ENCODE data around the gene IQSEC2.

Gene IQSEC2

DNA sequence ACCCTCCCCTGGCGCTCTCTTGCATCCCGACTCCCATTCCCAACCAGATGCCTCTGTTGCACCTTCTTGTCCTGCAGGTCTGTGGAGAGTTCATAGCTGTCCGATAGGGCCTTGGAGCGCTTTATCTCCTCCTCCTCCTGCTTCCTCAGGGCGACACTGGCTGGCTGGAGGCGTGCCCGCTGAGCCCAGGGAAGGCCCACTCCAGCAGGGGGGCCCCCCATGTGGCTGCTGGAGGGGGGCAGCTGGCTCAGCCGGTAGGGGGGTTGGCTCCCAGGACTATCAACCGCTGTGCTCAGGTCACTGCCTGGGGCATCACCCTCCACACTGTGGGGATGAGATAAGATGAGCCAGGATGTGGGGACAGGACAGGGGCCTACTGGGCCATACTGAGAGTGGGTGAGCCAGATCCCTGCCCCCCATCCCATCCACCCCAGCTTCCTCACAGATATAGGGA is 25.6 kb downstream of the IQSEC2 start:
- TF ChIP-seq, protein P1, sequence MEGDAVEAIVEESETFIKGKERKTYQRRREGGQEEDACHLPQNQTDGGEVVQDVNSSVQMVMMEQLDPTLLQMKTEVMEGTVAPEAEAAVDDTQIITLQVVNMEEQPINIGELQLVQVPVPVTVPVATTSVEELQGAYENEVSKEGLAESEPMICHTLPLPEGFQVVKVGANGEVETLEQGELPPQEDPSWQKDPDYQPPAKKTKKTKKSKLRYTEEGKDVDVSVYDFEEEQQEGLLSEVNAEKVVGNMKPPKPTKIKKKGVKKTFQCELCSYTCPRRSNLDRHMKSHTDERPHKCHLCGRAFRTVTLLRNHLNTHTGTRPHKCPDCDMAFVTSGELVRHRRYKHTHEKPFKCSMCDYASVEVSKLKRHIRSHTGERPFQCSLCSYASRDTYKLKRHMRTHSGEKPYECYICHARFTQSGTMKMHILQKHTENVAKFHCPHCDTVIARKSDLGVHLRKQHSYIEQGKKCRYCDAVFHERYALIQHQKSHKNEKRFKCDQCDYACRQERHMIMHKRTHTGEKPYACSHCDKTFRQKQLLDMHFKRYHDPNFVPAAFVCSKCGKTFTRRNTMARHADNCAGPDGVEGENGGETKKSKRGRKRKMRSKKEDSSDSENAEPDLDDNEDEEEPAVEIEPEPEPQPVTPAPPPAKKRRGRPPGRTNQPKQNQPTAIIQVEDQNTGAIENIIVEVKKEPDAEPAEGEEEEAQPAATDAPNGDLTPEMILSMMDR (IDR thresholded peaks at IDR 0.05) = no peak

DNA sequence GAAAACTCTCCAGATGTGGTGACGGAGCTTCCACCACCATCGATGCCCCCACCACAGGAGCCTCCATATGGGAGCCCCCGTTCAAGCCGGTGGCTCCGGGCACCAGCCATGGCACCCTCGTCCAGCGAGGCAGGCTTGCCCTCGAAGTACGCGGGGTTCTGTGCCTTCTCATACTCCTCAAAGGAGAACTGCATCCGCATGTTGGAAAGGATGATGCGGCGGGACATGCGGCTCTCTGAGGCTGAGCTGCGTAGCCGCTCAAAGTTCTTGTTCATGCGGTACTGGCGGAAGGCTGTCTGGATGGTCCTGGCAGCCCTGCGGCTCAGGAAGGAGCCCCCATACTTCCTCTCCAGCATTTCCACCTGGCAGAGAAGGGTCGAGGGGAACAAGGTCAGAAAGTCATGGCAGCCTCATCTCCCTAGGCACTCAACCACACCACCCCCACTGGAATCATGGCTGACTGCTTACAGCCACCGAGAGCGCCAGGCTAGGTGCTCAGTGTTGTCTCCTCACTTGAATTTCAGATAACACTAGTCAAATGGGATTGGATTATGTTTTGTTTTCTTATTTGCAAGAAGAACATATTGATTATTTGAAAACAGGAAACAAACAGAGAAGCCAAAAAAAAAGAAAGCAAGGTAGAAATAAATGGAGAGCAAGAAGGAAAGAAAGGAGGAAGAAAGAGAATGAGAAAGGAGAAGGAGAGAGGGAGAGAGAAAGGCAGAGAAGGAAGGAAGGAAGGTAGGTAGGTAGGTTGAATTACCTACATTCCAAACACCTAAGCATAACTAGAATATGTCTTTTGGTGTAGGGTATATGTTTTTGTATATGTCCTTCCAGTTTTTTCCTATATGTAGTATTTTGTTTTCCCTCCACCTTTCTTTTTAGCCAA is 26.6 kb downstream of the IQSEC2 start:
- TF ChIP-seq, protein P1 (IDR thresholded peaks at IDR 0.05) = no peak

DNA sequence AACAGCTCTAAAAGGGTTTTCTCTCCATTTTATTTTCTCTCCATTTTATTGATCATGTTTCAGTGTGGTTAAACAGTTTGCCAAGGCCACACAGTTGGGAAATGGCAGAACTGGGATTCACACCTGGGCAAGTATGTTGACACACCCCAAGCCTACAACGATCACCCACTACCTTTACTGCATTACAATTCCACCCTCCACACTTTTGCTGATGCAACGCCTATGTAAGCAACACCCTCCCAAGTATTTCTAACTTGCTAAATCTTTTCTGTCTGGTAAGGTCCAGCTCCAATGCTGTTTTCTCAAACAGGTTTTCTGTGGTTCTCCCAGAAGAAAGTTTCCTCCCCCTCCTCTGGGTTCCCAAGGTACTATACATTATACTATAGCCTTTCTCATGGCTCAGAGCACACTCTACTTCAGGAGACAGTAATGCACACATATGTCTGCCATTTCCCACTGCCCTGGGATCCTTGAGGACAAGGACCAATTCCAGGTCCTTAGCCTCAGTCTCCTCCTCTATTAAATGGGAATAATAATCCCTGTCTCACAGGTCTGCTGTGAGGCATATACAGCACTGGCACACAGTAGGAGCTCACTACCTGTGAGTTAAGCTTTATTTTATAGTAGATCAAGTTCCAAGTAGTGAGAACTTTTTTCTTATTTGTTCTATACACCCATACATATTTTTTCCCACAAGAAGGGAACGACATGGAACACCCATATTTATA is 27.9 kb downstream of the IQSEC2 start:
- TF ChIP-seq, protein P1 (IDR thresholded peaks at IDR 0.05) = no peak

DNA sequence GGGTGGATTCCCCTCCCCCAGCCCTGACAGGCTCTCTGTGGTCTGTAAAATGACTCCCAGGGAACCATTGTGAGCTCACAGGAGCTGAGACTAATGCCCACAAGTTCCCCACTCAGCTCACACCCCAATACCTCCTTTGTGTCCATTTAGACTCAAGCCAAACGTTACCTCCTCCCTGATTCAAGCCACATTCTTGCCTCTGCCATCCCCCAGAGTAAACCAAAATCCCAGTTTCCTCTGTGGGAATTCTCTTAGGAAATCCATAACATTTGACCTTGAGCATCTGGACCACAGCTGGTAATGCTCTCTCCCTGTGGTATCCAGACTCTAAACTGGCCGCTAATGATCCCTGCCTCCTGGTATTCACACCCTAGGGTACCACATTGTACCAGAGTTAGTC is 30.1 kb downstream of the IQSEC2 start:
- TF ChIP-seq, protein P1 (IDR thresholded peaks at IDR 0.05) = no peak

DNA sequence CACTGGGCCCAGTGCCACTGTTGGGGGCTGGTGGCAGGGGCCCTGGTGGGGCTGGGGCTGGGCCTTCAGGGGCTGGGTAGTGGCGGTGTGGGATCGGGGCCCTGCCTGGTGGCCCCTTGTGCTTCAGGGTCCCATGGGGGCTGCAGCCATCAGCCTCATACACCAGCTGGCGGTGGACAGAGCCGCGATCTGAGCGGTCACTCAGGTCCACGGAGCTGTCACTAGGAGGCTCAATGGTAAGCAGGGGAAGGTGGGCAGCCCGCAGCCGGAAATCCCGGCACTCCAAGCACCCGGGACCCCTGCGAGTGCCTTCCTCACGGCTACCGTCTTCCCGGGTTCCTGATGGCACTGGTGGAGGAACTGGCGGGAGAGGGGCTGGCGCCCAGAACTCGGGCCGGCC is 30.8 kb downstream of the IQSEC2 start:
- TF ChIP-seq, protein P1 (IDR thresholded peaks at IDR 0.05) = no peak

DNA sequence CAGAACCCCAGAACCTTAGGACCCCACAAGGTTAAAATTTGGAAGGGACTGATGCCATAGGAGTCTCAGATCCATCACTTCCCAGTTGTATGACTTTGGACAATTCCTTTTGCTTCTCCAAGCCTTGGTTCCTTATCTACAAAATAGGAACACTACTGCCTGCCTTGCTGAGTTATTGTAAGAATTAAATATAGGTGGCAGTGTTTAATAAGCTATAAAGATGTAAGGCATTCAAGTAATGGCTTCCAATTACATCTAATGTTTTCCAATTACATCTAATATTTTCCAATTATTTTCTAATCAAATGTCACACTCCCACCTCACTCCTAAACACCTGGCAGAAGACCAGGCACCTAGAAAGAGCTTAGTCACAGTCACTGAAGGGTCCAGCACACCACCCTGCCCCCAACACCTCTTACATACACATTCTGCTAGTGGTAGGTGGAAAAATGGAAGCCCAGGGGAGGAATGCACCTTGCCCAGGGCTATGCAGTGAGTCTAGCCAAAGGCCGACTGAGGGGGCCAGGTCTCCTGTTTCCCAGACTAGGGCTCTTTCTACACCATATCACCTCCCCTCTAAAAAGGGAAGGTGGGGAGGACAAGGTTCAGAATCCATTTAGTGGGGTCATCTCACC is 31.9 kb downstream of the IQSEC2 start:
- TF ChIP-seq, protein P1 (IDR thresholded peaks at IDR 0.05) = no peak

DNA sequence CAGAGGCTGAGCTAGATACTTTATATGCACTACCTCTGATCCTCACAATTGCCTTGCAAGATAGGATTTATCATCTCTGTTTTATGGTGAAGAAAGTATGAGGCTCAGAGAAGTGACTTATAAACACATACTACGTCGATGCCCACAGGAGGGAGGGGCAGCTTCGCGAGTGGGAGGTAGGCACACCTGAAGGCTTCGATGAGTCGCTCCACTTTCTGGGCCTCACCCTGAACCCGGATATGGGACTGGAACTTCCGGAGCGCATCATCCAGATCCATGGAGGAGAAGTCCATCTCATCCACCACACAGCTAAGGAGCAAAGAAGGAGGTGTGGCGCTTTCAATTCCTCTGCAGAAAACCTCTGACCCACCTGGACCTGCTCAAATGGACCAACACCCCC is 33.5 kb downstream of the IQSEC2 start:
- TF ChIP-seq, protein P1 (IDR thresholded peaks at IDR 0.05) = no peak
